ENCODE data around the gene PPM1E. TPM values are rescaled to one million over a fixed set of nuclear protein-coding genes. Genes with fewer than 3 reads are reported as not detected.

Gene PPM1E
- total and polyA plus RNA-seq, 4 donors = 0.08 to 1.3 (median 0.66) TPM

- ATAC-seq (ENCODE audit: insufficient read depth, low FRiP score) = no peak
- H3K27ac ChIP-seq (ENCODE audit: low read depth in 1 of 2, low read length in 1 of 2) = no peak overlapping the region
- TF ChIP-seq CTCF (IDR thresholded peaks at IDR 0.05; ENCODE audit: control extremely low read depth, extremely low read depth) = no peak
- H3K27me3 ChIP-seq (ENCODE audit: control insufficient read depth in 3 of 3, insufficient read depth in 3 of 3, low read length in 2 of 3) = peaks cover 0 to 4% (median 0%) of the 10 kb centered on the region in 3 donors
- no peaks in the 10 kb centered on the region for H3K36me3 ChIP-seq (ENCODE audit: control insufficient read depth in 4 of 4, insufficient read depth in 4 of 4, low read length in 4 of 4)
- no peak for DNase-seq
- H3K9ac ChIP-seq (ENCODE audit: insufficient read depth in 1 of 2, low read length in 2 of 2) = no peak overlapping the region
- no peak overlapping the region for H3K4me3 ChIP-seq
- WGBS, 2 donors = 79 to 85% methylated on average over 5 of the region's 5 CpGs
- H3K4me1 ChIP-seq (ENCODE audit: control insufficient read depth in 5 of 5, insufficient read depth in 5 of 5, low read length in 5 of 5) = no peaks in the 10 kb centered on the region
- no peaks in the 10 kb centered on the region for H3K9me3 ChIP-seq (ENCODE audit: control insufficient read depth in 4 of 4, insufficient read depth in 3 of 4, low read length in 3 of 4)
Measured at GRCh38 chr17:58808609-58809563, 53.2 kb downstream of the PPM1E start.

- 81 to 86% methylated on average over 1 of the region's 1 CpG for WGBS, 2 donors
- ATAC-seq (ENCODE audit: insufficient read depth, low FRiP score) = no peak
- DNase-seq = no peak
Measured at GRCh38 chr17:58809564-58809936, 53.9 kb downstream of the PPM1E start.

GRCh38 chr17:58811290-58811689 lies 55.6 kb downstream of the PPM1E start:
- DNase-seq (no peak), ATAC-seq (ENCODE audit: insufficient read depth, low FRiP score) (no peak)
- no peak overlapping the region for H3K4me3 ChIP-seq
- no peak overlapping the region for H3K27ac ChIP-seq (ENCODE audit: low read depth in 1 of 2, low read length in 1 of 2)
- H3K27me3 ChIP-seq (ENCODE audit: control insufficient read depth in 3 of 3, insufficient read depth in 3 of 3, low read length in 2 of 3) = peaks cover 0 to 2% (median 0%) of the 10 kb centered on the region in 3 donors
- H3K9ac ChIP-seq (ENCODE audit: insufficient read depth in 1 of 2, low read length in 2 of 2) = no peak overlapping the region
- 95 to 97% methylated on average over 3 of the region's 3 CpGs for WGBS, 2 donors
- H3K4me1 ChIP-seq (ENCODE audit: control insufficient read depth in 5 of 5, insufficient read depth in 5 of 5, low read length in 5 of 5) = no peaks in the 10 kb centered on the region
- no peak for TF ChIP-seq CTCF (IDR thresholded peaks at IDR 0.05; ENCODE audit: control extremely low read depth, extremely low read depth)
- H3K36me3 ChIP-seq (ENCODE audit: control insufficient read depth in 4 of 4, insufficient read depth in 4 of 4, low read length in 4 of 4) = no peaks in the 10 kb centered on the region
- H3K9me3 ChIP-seq (ENCODE audit: control insufficient read depth in 4 of 4, insufficient read depth in 3 of 4, low read length in 3 of 4) = no peaks in the 10 kb centered on the region

More at GRCh38 chr17:58809564-58809936, 53.9 kb downstream of the PPM1E start:
- H3K9me3 ChIP-seq (ENCODE audit: control insufficient read depth in 4 of 4, insufficient read depth in 3 of 4, low read length in 3 of 4) = no peaks in the 10 kb centered on the region
- no peak overlapping the region for H3K27ac ChIP-seq (ENCODE audit: low read depth in 1 of 2, low read length in 1 of 2)
- no peak overlapping the region for H3K4me3 ChIP-seq
- no peak overlapping the region for H3K9ac ChIP-seq (ENCODE audit: insufficient read depth in 1 of 2, low read length in 2 of 2)
- no peak for TF ChIP-seq CTCF (IDR thresholded peaks at IDR 0.05; ENCODE audit: control extremely low read depth, extremely low read depth)
- no peaks in the 10 kb centered on the region for H3K36me3 ChIP-seq (ENCODE audit: control insufficient read depth in 4 of 4, insufficient read depth in 4 of 4, low read length in 4 of 4)
- no peaks in the 10 kb centered on the region for H3K4me1 ChIP-seq (ENCODE audit: control insufficient read depth in 5 of 5, insufficient read depth in 5 of 5, low read length in 5 of 5)
- peaks cover 0 to 4% (median 0%) of the 10 kb centered on the region in 3 donors for H3K27me3 ChIP-seq (ENCODE audit: control insufficient read depth in 3 of 3, insufficient read depth in 3 of 3, low read length in 2 of 3)

Measured in lung (tissue), 12 donors.